ENCODE results near the gene GSTA1.
"Not testable (repeated sequence)": the region's sequence is repeated elsewhere in the genome, so short reads cannot be mapped to it uniquely, and the experiment has no call there.

Gene GSTA1

GRCh38 chr6:52754443-52754842 is 49.2 kb downstream of the GSTA1 start:
- H3K9me3 Mint-ChIP-seq = peaks cover 6 to 7% of the 10 kb centered on the region in 2 donors
- H3K4me3 Mint-ChIP-seq = no peak overlapping the region
- H3K36me3 Mint-ChIP-seq = no peaks in the 10 kb centered on the region
- H3K27me3 Mint-ChIP-seq = peaks cover 19 to 25% of the 10 kb centered on the region in 2 donors
- H3K4me1 Mint-ChIP-seq = no peaks in the 10 kb centered on the region
- DNase-seq (no peak), ATAC-seq (replicated peaks) (no peak)
- H3K27ac Mint-ChIP-seq = no peak overlapping the region

DNA sequence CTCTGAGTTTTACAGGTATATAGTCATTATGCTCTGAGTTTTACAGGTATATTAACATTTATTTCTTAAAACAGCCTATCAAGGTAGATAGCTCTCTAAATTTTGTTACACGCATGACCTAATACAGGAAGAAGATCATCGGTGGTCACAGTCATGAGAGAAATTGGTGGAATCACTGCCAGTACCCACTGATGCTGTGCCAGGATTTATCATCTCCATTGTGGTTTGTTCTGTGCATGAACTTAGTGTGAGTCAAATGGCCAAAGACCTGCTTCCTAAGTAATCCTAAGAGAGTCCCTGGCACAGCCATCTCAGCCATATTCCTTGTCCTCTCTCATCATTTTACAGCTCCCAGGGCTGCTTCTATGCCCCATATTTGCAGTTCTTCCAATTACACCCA is 50.5 kb downstream of the GSTA1 start:
- H3K27ac Mint-ChIP-seq = not testable (repeated sequence)

GRCh38 chr6:52752310-52752709 is 51.3 kb downstream of the GSTA1 start:
- no peaks in the 10 kb centered on the region for H3K4me1 Mint-ChIP-seq
- H3K9me3 Mint-ChIP-seq = peaks cover 6 to 7% of the 10 kb centered on the region in 2 donors
- no peak overlapping the region for H3K27ac Mint-ChIP-seq
- H3K4me3 Mint-ChIP-seq = no peak overlapping the region
- peaks cover 18 to 25% of the 10 kb centered on the region in 2 donors for H3K27me3 Mint-ChIP-seq
- no peaks in the 10 kb centered on the region for H3K36me3 Mint-ChIP-seq
- ATAC-seq (replicated peaks) (no peak), DNase-seq (no peak)

More for the DNA sequence above, 50.5 kb downstream of the GSTA1 start:
- not testable (repeated sequence) for H3K4me1 Mint-ChIP-seq; H3K4me3 Mint-ChIP-seq; DNase-seq; H3K9me3 Mint-ChIP-seq; H3K36me3 Mint-ChIP-seq; ATAC-seq (replicated peaks)
- H3K27me3 Mint-ChIP-seq = peaks cover 22 to 25% of the 10 kb centered on the region in 2 donors

GRCh38 chr6:52749556-52750152 is 54.0 kb downstream of the GSTA1 start:
- ATAC-seq (replicated peaks) (no peak), DNase-seq (no peak)
- Mint-ChIP-seq H3K36me3 (no peaks in the 10 kb centered on the region), H3K27ac (no peak overlapping the region), H3K9me3 (peaks cover 6 to 7% of the 10 kb centered on the region in 2 donors), H3K27me3 (peaks cover 11 to 19% of the 10 kb centered on the region in 2 donors), H3K4me3 (no peak overlapping the region), H3K4me1 (no peaks in the 10 kb centered on the region)

DNA sequence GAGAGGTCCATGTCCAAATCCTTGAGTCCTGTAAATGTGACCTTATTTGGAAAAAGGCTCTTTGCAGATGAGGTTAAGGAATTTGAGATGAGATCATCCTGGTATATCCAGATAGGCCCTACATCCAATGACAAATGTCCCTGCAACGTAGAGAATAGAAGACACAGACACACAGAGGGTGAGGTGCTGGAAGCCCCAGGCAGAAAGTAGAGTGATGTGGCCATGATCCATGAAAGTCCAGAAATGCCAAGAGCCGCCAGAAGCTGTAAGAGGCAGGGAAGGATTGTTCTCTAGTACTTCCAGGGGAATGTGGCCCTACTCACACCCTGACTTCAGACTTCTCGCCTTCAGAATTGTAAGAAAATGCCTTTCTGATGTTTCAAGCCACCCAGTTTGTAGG is 56.3 kb downstream of the GSTA1 start:
- H3K27me3 Mint-ChIP-seq = peaks cover 17 to 24% of the 10 kb centered on the region in 2 donors
- not testable (repeated sequence) for H3K4me3 Mint-ChIP-seq; H3K4me1 Mint-ChIP-seq; DNase-seq; ATAC-seq (replicated peaks); H3K27ac Mint-ChIP-seq; H3K9me3 Mint-ChIP-seq; H3K36me3 Mint-ChIP-seq

DNA sequence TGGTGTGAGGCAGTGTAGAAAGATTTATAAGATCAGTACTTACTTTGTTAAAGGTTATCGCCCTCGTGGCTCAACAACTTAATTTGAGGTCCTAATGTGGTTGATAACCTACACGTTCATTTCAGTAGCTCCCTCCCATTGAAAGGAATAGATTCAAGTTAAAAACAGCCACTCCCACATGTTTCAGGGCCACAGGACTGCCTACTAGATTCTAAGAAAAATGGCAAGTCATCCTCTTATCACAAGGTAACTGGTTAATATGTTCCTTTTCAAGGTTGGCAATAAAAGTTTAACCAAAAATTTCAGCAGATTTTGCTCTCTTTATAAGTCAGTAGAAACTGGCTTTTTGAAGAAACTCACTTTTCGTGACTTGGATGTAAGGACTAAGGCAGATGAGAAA is 57.4 kb downstream of the GSTA1 start:
- no peak for ATAC-seq (replicated peaks)
- H3K4me3 Mint-ChIP-seq = no peak overlapping the region
- no peak overlapping the region for H3K27ac Mint-ChIP-seq
- DNase-seq = no peak
- no peaks in the 10 kb centered on the region for H3K36me3 Mint-ChIP-seq
- H3K4me1 Mint-ChIP-seq = no peaks in the 10 kb centered on the region
- H3K27me3 Mint-ChIP-seq = peaks cover 12 to 23% of the 10 kb centered on the region in 2 donors
- H3K9me3 Mint-ChIP-seq = peaks cover 3 to 6% of the 10 kb centered on the region in 2 donors

GRCh38 chr6:52745764-52746201 is 57.8 kb downstream of the GSTA1 start:
- no peak for ATAC-seq (replicated peaks)
- Mint-ChIP-seq H3K4me3 (no peak overlapping the region), H3K36me3 (no peaks in the 10 kb centered on the region), H3K4me1 (no peaks in the 10 kb centered on the region), H3K27me3 (peaks cover 7 to 23% of the 10 kb centered on the region in 2 donors), H3K27ac (no peak overlapping the region), H3K9me3 (peaks cover under 1 to 4% of the 10 kb centered on the region in 2 donors)
- no peak for DNase-seq

- Mint-ChIP-seq H3K36me3 (no peaks in the 10 kb centered on the region), H3K27me3 (peaks cover 6 to 19% of the 10 kb centered on the region in 2 donors), H3K27ac (no peak overlapping the region), H3K4me3 (no peak overlapping the region), H3K4me1 (no peaks in the 10 kb centered on the region), H3K9me3 (peaks cover 8 to 14% of the 10 kb centered on the region in 2 donors)
- DNase-seq (no peak), ATAC-seq (replicated peaks) (no peak)
Observed at GRCh38 chr6:52741872-52742271, 61.7 kb downstream of the GSTA1 start.
